B cell (primary cell): ENCODE measurements around the gene ERBB4. TPM values are rescaled to one million over a fixed set of nuclear protein-coding genes. Genes with fewer than 3 reads are reported as not detected.

Experiments
- ATAC-seq: fragments of 200-7000 bp; cut with Tn5 transposase; one replicate; pipeline ENCODE4 v1.10.0; 2021; ENCODE audit warnings: low read depth, mild to moderate bottlenecking, moderate number of reproducible peaks, moderate library complexity
- CTCF ChIA-PET: fragments of 350-600 bp; sonication (Branson Sonifier 250); formaldehyde crosslinking; loops from one replicate; lab custom pipeline; 2021; ENCODE audit warnings: antibody characterized with exemption, inconsistent platforms; lab: Charles Lee
- POLR2A ChIA-PET: fragments of 350-600 bp; sonication (Branson Sonifier 250); formaldehyde crosslinking; loops from one replicate; lab custom pipeline; 2021; ENCODE audit warnings: antibody characterized with exemption; lab: Charles Lee
- DNase-seq: peaks from one replicate; pipeline ENCODE4 v3.0.0; 2013
- H2AFZ ChIP-seq: 2 replicates; pipeline ENCODE4 v1.6.1; 2012; ENCODE audit warnings: mild to moderate bottlenecking, low read depth, low read length; ENCODE audit not compliant: insufficient read depth, poor library complexity, severe bottlenecking
- H3K27ac ChIP-seq, 2 donors: 1 replicate in 1 of 2; 2 replicates in 1 of 2; pipeline ENCODE4 v1.5.1; 2012 to 2013; ENCODE audit warnings: low read length in 2 of 2, mild to moderate bottlenecking in 2 of 2, moderate library complexity in 1 of 2
- H3K27me3 ChIP-seq, 4 experiments: fragments of 200-600 bp in 1 of 4; sonication (generic) in 1 of 4; replicated peaks in 1 of 4; 1 replicate in 2 of 4; 2 replicates in 2 of 4; pipeline versions ENCODE4 v1.6.1 to v1.7.0; 2013 to 2016; ENCODE audit warnings: low read length in 3 of 4, mild to moderate bottlenecking in 2 of 4, mixed read lengths in 1 of 4, moderate library complexity in 1 of 4; ENCODE audit not compliant: insufficient read depth in 4 of 4, control insufficient read depth in 3 of 4; ENCODE audit errors: control extremely low read depth in 1 of 4
- H3K36me3 ChIP-seq, 2 experiments: replicated peaks in 1 of 2; 1 replicate in 1 of 2; 2 replicates in 1 of 2; pipeline versions ENCODE4 v1.6.1 to v1.7.1; 2013; ENCODE audit warnings: low read length in 1 of 2; ENCODE audit not compliant: insufficient read depth in 2 of 2, control insufficient read depth in 1 of 2; ENCODE audit errors: control extremely low read depth in 1 of 2, extremely low read depth in 1 of 2
- H3K4me1 ChIP-seq, 2 donors: fragments of 200-600 bp in 1 of 2; sonication (generic) in 1 of 2; 1 replicate in 1 of 2; 2 replicates in 1 of 2; pipeline versions ENCODE4 v1.5.1 to v1.6.1; 2013 to 2017; ENCODE audit warnings: low read length in 2 of 2; ENCODE audit not compliant: control insufficient read depth in 2 of 2, insufficient read depth in 2 of 2
- H3K4me2 ChIP-seq: replicated peaks from 2 replicates; pipeline ENCODE3; 2012; ENCODE audit warnings: mild to moderate bottlenecking, low read depth, low read length; ENCODE audit not compliant: poor library complexity, severe bottlenecking
- H3K4me3 ChIP-seq, 5 experiments: fragments of 200-600 bp in 1 of 5; sonication (generic) in 1 of 5; 1 replicate in 3 of 5; 2 replicates in 2 of 5; pipeline versions ENCODE4 v1.5.1 to v1.7.0; 2011 to 2016; ENCODE audit warnings: low read length in 4 of 5, mild to moderate bottlenecking in 4 of 5, low read depth in 2 of 5, control low read depth in 1 of 5, moderate library complexity in 1 of 5; ENCODE audit not compliant: insufficient read depth in 1 of 5; ENCODE audit errors: control extremely low read depth in 1 of 5, extremely low read depth in 1 of 5
- H3K79me2 ChIP-seq: fragments of 200-600 bp; sonication (generic); one replicate; pipeline ENCODE4 v1.6.0; 2016; ENCODE audit warnings: low read length; ENCODE audit not compliant: control insufficient read depth, insufficient read depth
- H3K9ac ChIP-seq: fragments of 200-600 bp; sonication (generic); 2 replicates; pipeline ENCODE4 v1.6.1; 2017; ENCODE audit warnings: mild to moderate bottlenecking, low read length, moderate library complexity
- H3K9me3 ChIP-seq, 3 donors: one replicate each; pipeline versions ENCODE4 v1.6.1 to v1.7.1; 2013; ENCODE audit warnings: low read length in 2 of 3; ENCODE audit not compliant: control insufficient read depth in 2 of 3, insufficient read depth in 1 of 3; ENCODE audit errors: control extremely low read depth in 1 of 3
- H4K20me1 ChIP-seq: 2 replicates; pipeline ENCODE4 v1.6.0; 2012; ENCODE audit warnings: mild to moderate bottlenecking, low read length; ENCODE audit not compliant: insufficient read depth, control insufficient read depth, poor library complexity, severe bottlenecking
- H3K27ac Mint-ChIP-seq: one replicate; pipeline ENCODE4 v1.8.0; 2021; ENCODE audit warnings: mixed read lengths
- H3K27me3 Mint-ChIP-seq: one replicate; pipeline ENCODE4 v1.8.0; 2021; ENCODE audit warnings: mixed read lengths
- H3K4me1 Mint-ChIP-seq: one replicate; pipeline ENCODE4 v1.8.0; 2021; ENCODE audit warnings: mixed read lengths
- H3K4me3 Mint-ChIP-seq: one replicate; pipeline ENCODE4 v1.8.0; 2021; ENCODE audit warnings: mixed read lengths
- H3K9me3 Mint-ChIP-seq: one replicate; pipeline ENCODE4 v1.8.0; 2022; ENCODE audit warnings: mixed read lengths; ENCODE audit not compliant: insufficient read depth
- EZH2 ChIP-seq: IDR thresholded peaks from 2 replicates; pipeline ENCODE4 v1.6.1; 2012; ENCODE audit warnings: borderline replicate concordance, low read depth, mild to moderate bottlenecking, moderate library complexity, low read length; ENCODE audit not compliant: insufficient read depth, poor library complexity, severe bottlenecking
- WGBS: methylation state at CpG from one replicate; pipeline ENCODE4 v1.1.5; 2013; ENCODE audit warnings: missing lambda C conversion rate; ENCODE audit not compliant: insufficient coverage; 5-methylcytosine and 5-hydroxymethylcytosine counted together
- intact Hi-C: fragments of 100-400 bp; cut with micrococcal nuclease; formaldehyde crosslinking; loops from one replicate; pipeline ENCODE4 v1.10.0; 2022
- polyA plus RNA-seq: library from polyadenylated mRNA; depleted of rRNA; stranded (reverse); fragments of >200 nt; gene quantifications from 2 replicates; pipeline ENCODE4 v1.2.3, GENCODE V29; 2012
- total RNA-seq, 2 donors: library from RNA; stranded (reverse); fragments of 120-200 nt in 1 of 2; gene quantifications; 1 replicate in 1 of 2; 2 replicates in 1 of 2; pipeline versions ENCODE4 v1.2.3 to v1.2.4, GENCODE V29; 2013 to 2022
- TF ChIP-seq, protein P1 (sequence below): fragments of 200-600 bp; IDR thresholded peaks from one replicate; pipeline ENCODE4 v1.8.0; 2022; ENCODE audit warnings: antibody characterized with exemption, mild to moderate bottlenecking

The ERBB4 gene
- total and polyA plus RNA-seq, 2 donors (not counting 1 experiment from before 2014, with no cell fraction given) = not detected

DNA sequence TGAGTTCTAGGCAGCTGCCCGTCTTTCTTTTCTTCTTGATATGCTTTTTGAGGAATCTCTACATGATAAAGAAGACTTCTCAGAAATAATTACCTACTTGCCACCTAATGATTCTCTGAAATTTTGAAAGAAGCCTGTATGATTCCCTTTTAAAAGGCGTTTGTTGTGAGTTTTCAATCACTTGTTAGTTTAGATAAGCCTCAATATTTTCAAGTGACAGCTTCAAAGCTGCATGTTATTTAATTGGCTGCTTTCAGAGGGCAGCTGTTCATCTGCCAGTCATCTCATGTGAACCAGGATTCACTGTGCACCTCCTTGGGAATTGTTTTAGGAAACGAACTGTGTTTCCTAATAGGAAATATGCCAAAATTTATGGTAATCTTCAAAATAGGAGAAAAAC is 1044.1 kb downstream of the ERBB4 start:
- no peaks in the 10 kb centered on the region for H3K27me3 ChIP-seq
- no peak overlapping the region for H3K4me2 ChIP-seq
- Mint-ChIP-seq H3K4me3 (no peak overlapping the region), H3K4me1 (no peaks in the 10 kb centered on the region), H3K9me3 (no peaks in the 10 kb centered on the region), H3K27me3 (no peaks in the 10 kb centered on the region), H3K27ac (no peak overlapping the region)
- WGBS = no CpG with 5 or more reads among the region's 3 CpGs
- H2AFZ ChIP-seq = no peak overlapping the region
- no peak overlapping the region for H3K9ac ChIP-seq
- H3K79me2 ChIP-seq = no peaks in the 10 kb centered on the region
- CTCF ChIA-PET = no interaction called here
- intact Hi-C loops = no loop called here
- no peak for ATAC-seq
- no peaks in the 10 kb centered on the region for H3K36me3 ChIP-seq
- no peaks in the 10 kb centered on the region for H3K9me3 ChIP-seq
- no peak for DNase-seq
- no peaks in the 10 kb centered on the region for H3K4me1 ChIP-seq
- no peak overlapping the region for H3K4me3 ChIP-seq
- no peaks in the 10 kb centered on the region for H4K20me1 ChIP-seq
- TF ChIP-seq, protein P1, sequence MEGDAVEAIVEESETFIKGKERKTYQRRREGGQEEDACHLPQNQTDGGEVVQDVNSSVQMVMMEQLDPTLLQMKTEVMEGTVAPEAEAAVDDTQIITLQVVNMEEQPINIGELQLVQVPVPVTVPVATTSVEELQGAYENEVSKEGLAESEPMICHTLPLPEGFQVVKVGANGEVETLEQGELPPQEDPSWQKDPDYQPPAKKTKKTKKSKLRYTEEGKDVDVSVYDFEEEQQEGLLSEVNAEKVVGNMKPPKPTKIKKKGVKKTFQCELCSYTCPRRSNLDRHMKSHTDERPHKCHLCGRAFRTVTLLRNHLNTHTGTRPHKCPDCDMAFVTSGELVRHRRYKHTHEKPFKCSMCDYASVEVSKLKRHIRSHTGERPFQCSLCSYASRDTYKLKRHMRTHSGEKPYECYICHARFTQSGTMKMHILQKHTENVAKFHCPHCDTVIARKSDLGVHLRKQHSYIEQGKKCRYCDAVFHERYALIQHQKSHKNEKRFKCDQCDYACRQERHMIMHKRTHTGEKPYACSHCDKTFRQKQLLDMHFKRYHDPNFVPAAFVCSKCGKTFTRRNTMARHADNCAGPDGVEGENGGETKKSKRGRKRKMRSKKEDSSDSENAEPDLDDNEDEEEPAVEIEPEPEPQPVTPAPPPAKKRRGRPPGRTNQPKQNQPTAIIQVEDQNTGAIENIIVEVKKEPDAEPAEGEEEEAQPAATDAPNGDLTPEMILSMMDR = no peak
- no peak for TF ChIP-seq EZH2
- H3K27ac ChIP-seq = no peak overlapping the region
- POLR2A ChIA-PET = no interaction called here

DNA sequence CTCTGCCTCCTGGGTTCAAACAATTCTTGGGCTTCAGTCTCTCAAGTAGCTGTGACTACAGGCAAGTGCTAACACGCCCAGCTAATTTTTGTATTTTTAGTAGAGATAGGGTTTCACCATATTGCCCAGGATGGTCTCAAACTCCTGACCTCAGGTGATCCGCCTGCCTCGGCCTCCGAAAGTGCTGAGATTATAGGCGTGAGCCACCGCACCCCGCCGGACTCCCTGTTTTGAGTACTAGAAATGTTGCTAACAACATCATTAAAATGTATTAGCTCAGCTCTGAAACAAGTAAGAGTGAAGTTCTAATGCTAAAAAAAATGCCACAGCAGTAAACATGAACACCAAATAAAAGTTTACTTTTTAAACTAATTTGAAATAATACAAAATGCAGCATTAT is 1044.5 kb downstream of the ERBB4 start:
- H3K9ac ChIP-seq = no peak overlapping the region
- intact Hi-C loops = no loop called here
- H3K4me3 ChIP-seq = no peak overlapping the region
- no peak for ATAC-seq
- H3K27me3 ChIP-seq = no peaks in the 10 kb centered on the region
- no peaks in the 10 kb centered on the region for H3K4me1 Mint-ChIP-seq
- H3K4me3 Mint-ChIP-seq = no peak overlapping the region
- no peak overlapping the region for H3K4me2 ChIP-seq
- H3K27me3 Mint-ChIP-seq = no peaks in the 10 kb centered on the region
- ChIA-PET CTCF (no interaction called here), POLR2A (no interaction called here)
- no peaks in the 10 kb centered on the region for H3K4me1 ChIP-seq
- H4K20me1 ChIP-seq = no peaks in the 10 kb centered on the region
- WGBS = 20% methylated on average over 1 of the region's 8 CpGs
- TF ChIP-seq, protein P1 = no peak
- no peak for TF ChIP-seq EZH2
- H3K36me3 ChIP-seq = no peaks in the 10 kb centered on the region
- no peaks in the 10 kb centered on the region for H3K9me3 ChIP-seq
- H3K27ac Mint-ChIP-seq = no peak overlapping the region
- DNase-seq = no peak
- no peaks in the 10 kb centered on the region for H3K9me3 Mint-ChIP-seq
- H3K79me2 ChIP-seq = no peaks in the 10 kb centered on the region
- no peak overlapping the region for H2AFZ ChIP-seq
- no peak overlapping the region for H3K27ac ChIP-seq
